HepG2 (cell line): ENCODE measurements around the gene AKR7A3. TPM values are rescaled to one million over a fixed set of nuclear protein-coding genes. Genes with fewer than 3 reads are reported as not detected.
A peak's percentile ranks its signal among the peaks of the same experiment; 100 is the strongest.

Experiments
- FOXO1 ChIP-seq: sonication (generic); formaldehyde crosslinking; IDR thresholded peaks from 2 replicates; pipeline ENCODE4 v1.4.0; 2020; ENCODE audit warnings: missing genetic modification reagents
- MIER3 ChIP-seq: IDR thresholded peaks from 2 replicates; pipeline ENCODE4 v1.6.1; 2016; ENCODE audit warnings: missing compliant biosample characterization, borderline replicate concordance
- NFATC3 ChIP-seq: sonication (generic); formaldehyde crosslinking; IDR thresholded peaks from 2 replicates; pipeline ENCODE4 v1.5.1; 2020; ENCODE audit warnings: mild to moderate bottlenecking, missing genetic modification reagents
- POLR2AphosphoS5 ChIP-seq: IDR thresholded peaks from 2 replicates; pipeline ENCODE4 v1.6.1; 2012; ENCODE audit warnings: low read depth, low read length
- SETDB1 ChIP-seq: sonication (generic); formaldehyde crosslinking; IDR thresholded peaks from 2 replicates; pipeline ENCODE4 v1.5.1; 2020; ENCODE audit warnings: missing genetic modification reagents, mild to moderate bottlenecking, borderline replicate concordance
- TBP ChIP-seq: sonication (generic); formaldehyde crosslinking; IDR thresholded peaks from 2 replicates; pipeline ENCODE4 v1.5.0; 2020; ENCODE audit warnings: missing genetic modification reagents
- ZIK1 ChIP-seq: sonication (generic); formaldehyde crosslinking; IDR thresholded peaks from 2 replicates; pipeline ENCODE4 v1.5.0; 2020; ENCODE audit warnings: mild to moderate bottlenecking, low read depth, missing genetic modification reagents, borderline replicate concordance
- ZMAT3 ChIP-seq: sonication (generic); formaldehyde crosslinking; conservative IDR thresholded peaks from 2 replicates; pipeline ENCODE4 v1.7.0; 2021; ENCODE audit warnings: missing genetic modification reagents
- ZNF331 ChIP-seq: sonication (generic); formaldehyde crosslinking; IDR thresholded peaks from 2 replicates; pipeline ENCODE4 v1.4.0; 2020; ENCODE audit warnings: missing genetic modification reagents
- polyA plus RNA-seq, 8 experiments: library from polyadenylated mRNA; depleted of rRNA in 3 of 8; stranded (reverse) in 7 of 8; unstranded in 1 of 8; fragments of >200 nt; fragmentation: Illumina TruSeq in 4 of 8; extraction: Trizol in 4 of 8; gene quantifications; 2 replicates each; pipeline versions ENCODE4 v1.2.1 to v1.2.3, GENCODE V29; 2011 to 2016; ENCODE audit warnings: low read depth in 4 of 8, missing spikeins in 1 of 8, mixed read lengths in 1 of 8; ENCODE audit not compliant: insufficient read depth in 1 of 8
- total RNA-seq, 5 experiments: library from RNA; depleted of rRNA; stranded (reverse); fragments of >200 nt; fragmentation: Illumina TruSeq; extraction: Trizol; gene quantifications; 2 replicates each; pipeline ENCODE4 v1.2.3, GENCODE V29; 2016; ENCODE audit warnings: low read depth in 1 of 5
- TF ChIP-seq, protein P1 (sequence below): sonication (generic); formaldehyde crosslinking; IDR thresholded peaks from 2 replicates; pipeline ENCODE4 v1.4.0; 2020; ENCODE audit warnings: missing genetic modification reagents
- TF ChIP-seq, protein P2 (sequence below): sonication (generic); formaldehyde crosslinking; IDR thresholded peaks from 2 replicates; pipeline ENCODE4 v1.4.0; 2020; ENCODE audit warnings: missing genetic modification reagents
- TF ChIP-seq, protein P3 (sequence below): sonication (generic); formaldehyde crosslinking; IDR thresholded peaks from 2 replicates; pipeline ENCODE4 v1.5.0; 2020; ENCODE audit warnings: mild to moderate bottlenecking, low read depth, missing genetic modification reagents, borderline replicate concordance
- TF ChIP-seq, protein P4 (sequence below): sonication (generic); formaldehyde crosslinking; IDR thresholded peaks from 2 replicates; pipeline ENCODE4 v1.4.0; 2020; ENCODE audit warnings: missing genetic modification reagents
- TF ChIP-seq, protein P5 (sequence below): sonication (generic); formaldehyde crosslinking; IDR thresholded peaks from 2 replicates; pipeline ENCODE4 v1.4.0; 2020; ENCODE audit warnings: missing genetic modification reagents, borderline replicate concordance

AKR7A3 gene
- total and polyA plus RNA-seq, 2 of the 13 experiments (the other 11 are each of a cell fraction or from before 2014, with no cell fraction given) = 0.58 to 1.00 TPM

DNA sequence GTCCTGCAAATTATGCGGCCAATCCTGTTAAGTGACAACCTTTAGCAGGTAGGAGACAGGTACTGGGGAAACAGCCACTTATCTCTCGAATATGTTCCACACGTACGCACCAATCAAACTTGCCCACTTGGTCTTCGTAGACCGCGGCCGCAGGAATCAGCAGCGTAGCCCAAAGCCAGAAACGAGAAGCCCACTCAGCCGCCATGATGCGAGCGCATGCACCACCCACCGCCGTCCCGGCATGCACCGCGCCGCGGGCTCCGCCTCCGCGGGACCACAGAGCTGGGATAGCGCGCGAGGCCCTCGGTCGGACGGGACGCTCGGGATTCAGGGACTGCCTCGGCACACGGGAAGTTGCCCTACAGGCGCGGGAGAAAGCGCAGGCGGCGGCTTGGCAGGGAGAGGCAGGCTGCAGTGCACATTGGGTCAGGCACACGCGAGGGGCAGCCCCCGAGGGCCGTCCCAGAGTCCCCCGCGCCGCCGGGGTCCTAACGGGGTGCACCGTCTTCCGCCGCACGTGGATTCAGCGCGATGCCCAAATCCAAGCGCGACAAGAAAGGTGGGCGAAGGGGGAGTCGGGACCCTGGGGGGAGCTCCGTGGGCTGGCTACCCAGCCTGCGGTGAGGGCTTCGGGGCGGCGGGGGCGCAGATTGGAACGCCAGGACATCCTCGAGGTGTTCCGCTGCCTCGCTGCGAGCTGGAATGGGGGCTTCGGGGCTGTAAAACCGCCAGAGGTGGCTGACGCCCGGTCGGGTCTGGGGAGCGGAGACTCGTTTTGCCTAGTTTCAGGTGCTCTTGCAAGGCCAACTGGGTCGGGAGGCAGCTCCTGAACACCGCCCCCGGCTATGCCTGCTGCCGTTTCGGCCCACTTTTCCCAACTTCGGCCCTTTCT lies 37.0 kb downstream of the AKR7A3 start, which contains the start of the genes EMC1 and MRTO4 (continued):
- TF ChIP-seq, protein P1, sequence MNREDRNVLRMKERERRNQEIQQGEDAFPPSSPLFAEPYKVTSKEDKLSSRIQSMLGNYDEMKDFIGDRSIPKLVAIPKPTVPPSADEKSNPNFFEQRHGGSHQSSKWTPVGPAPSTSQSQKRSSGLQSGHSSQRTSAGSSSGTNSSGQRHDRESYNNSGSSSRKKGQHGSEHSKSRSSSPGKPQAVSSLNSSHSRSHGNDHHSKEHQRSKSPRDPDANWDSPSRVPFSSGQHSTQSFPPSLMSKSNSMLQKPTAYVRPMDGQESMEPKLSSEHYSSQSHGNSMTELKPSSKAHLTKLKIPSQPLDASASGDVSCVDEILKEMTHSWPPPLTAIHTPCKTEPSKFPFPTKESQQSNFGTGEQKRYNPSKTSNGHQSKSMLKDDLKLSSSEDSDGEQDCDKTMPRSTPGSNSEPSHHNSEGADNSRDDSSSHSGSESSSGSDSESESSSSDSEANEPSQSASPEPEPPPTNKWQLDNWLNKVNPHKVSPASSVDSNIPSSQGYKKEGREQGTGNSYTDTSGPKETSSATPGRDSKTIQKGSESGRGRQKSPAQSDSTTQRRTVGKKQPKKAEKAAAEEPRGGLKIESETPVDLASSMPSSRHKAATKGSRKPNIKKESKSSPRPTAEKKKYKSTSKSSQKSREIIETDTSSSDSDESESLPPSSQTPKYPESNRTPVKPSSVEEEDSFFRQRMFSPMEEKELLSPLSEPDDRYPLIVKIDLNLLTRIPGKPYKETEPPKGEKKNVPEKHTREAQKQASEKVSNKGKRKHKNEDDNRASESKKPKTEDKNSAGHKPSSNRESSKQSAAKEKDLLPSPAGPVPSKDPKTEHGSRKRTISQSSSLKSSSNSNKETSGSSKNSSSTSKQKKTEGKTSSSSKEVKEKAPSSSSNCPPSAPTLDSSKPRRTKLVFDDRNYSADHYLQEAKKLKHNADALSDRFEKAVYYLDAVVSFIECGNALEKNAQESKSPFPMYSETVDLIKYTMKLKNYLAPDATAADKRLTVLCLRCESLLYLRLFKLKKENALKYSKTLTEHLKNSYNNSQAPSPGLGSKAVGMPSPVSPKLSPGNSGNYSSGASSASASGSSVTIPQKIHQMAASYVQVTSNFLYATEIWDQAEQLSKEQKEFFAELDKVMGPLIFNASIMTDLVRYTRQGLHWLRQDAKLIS = 0 out of 2 replicates have a peak, but pooled peaks have one; percentile 41
- TF ChIP-seq FOXO1 (CRISPR knock-in tag) = peak; percentile 64; the same call in 1 of the 2 replicates
- TF ChIP-seq, protein P2, sequence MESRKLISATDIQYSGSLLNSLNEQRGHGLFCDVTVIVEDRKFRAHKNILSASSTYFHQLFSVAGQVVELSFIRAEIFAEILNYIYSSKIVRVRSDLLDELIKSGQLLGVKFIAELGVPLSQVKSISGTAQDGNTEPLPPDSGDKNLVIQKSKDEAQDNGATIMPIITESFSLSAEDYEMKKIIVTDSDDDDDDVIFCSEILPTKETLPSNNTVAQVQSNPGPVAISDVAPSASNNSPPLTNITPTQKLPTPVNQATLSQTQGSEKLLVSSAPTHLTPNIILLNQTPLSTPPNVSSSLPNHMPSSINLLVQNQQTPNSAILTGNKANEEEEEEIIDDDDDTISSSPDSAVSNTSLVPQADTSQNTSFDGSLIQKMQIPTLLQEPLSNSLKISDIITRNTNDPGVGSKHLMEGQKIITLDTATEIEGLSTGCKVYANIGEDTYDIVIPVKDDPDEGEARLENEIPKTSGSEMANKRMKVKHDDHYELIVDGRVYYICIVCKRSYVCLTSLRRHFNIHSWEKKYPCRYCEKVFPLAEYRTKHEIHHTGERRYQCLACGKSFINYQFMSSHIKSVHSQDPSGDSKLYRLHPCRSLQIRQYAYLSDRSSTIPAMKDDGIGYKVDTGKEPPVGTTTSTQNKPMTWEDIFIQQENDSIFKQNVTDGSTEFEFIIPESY (CRISPR knock-in tag) = no peak
- TF ChIP-seq SETDB1 (CRISPR knock-in tag) = no peak
- TF ChIP-seq ZIK1 = peak; percentile 96
- peak; percentile 97; the same call in 1 of the 2 replicates for TF ChIP-seq NFATC3 (CRISPR knock-in tag)
- no peak for TF ChIP-seq TBP (CRISPR knock-in tag)
- peak; percentile 95 for TF ChIP-seq ZMAT3 (CRISPR knock-in tag)
- TF ChIP-seq, protein P3, sequence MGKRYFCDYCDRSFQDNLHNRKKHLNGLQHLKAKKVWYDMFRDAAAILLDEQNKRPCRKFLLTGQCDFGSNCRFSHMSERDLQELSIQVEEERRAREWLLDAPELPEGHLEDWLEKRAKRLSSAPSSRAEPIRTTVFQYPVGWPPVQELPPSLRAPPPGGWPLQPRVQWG (CRISPR knock-in tag) = no peak
- TF ChIP-seq, protein P4, sequence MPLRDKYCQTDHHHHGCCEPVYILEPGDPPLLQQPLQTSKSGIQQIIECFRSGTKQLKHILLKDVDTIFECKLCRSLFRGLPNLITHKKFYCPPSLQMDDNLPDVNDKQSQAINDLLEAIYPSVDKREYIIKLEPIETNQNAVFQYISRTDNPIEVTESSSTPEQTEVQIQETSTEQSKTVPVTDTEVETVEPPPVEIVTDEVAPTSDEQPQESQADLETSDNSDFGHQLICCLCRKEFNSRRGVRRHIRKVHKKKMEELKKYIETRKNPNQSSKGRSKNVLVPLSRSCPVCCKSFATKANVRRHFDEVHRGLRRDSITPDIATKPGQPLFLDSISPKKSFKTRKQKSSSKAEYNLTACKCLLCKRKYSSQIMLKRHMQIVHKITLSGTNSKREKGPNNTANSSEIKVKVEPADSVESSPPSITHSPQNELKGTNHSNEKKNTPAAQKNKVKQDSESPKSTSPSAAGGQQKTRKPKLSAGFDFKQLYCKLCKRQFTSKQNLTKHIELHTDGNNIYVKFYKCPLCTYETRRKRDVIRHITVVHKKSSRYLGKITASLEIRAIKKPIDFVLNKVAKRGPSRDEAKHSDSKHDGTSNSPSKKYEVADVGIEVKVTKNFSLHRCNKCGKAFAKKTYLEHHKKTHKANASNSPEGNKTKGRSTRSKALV = no peak; the same call in 1 of the 2 replicates
- TF ChIP-seq, protein P5, sequence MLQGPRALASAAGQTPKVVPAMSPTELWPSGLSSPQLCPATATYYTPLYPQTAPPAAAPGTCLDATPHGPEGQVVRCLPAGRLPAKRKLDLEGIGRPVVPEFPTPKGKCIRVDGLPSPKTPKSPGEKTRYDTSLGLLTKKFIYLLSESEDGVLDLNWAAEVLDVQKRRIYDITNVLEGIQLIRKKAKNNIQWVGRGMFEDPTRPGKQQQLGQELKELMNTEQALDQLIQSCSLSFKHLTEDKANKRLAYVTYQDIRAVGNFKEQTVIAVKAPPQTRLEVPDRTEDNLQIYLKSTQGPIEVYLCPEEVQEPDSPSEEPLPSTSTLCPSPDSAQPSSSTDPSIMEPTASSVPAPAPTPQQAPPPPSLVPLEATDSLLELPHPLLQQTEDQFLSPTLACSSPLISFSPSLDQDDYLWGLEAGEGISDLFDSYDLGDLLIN = peak; percentile 78; the same call in 1 of the 2 replicates
- TF ChIP-seq POLR2AphosphoS5 = peak; percentile 86
- TF ChIP-seq MIER3 (CRISPR knock-in tag) = peak; percentile 50; the same call in 1 of the 2 replicates
- TF ChIP-seq ZNF331 (CRISPR knock-in tag) = peak; percentile 71
